H1 (cell line): Measurements from ENCODE around the gene DOCK9. TPM values are rescaled to one million over a fixed set of nuclear protein-coding genes. Genes with fewer than 3 reads are reported as not detected.
A peak's percentile ranks its signal among the peaks of the same experiment; 100 is the strongest.

Source experiments
- CTCF ChIA-PET: fragments of 300-600 bp; sonication (Branson Sonifier 250); formaldehyde crosslinking; loops from one replicate; lab custom pipeline; 2021; ENCODE audit not compliant: partially characterized antibody; lab: Charles Lee
- POLR2A ChIA-PET: fragments of 300-600 bp; sonication (Branson Sonifier 250); formaldehyde crosslinking; loops from one replicate; lab custom pipeline; 2021; ENCODE audit warnings: inconsistent platforms; ENCODE audit not compliant: partially characterized antibody; lab: Charles Lee
- DNase-seq, 2 experiments: peaks; one replicate each; pipeline versions ENCODE4 v3.0.0 to v3.0.0-alpha.2; 2010 to 2022; ENCODE audit warnings: low spot score in 2 of 2, low read depth in 1 of 2, mixed read lengths in 1 of 2
- FAIRE-seq: peaks from 2 replicates; lab custom pipeline; 2011; peaks lifted over from hg19 to GRCh38; lab: Jason Lieb, UNC
- H2AFZ ChIP-seq: 2 replicates; pipeline ENCODE4 v1.8.1; 2012; ENCODE audit warnings: low read length, inconsistent platforms
- H2AK5ac ChIP-seq: 2 replicates; pipeline ENCODE4 v1.6.1; 2013; ENCODE audit warnings: low read depth, low read length
- H2BK120ac ChIP-seq: replicated peaks from 2 replicates; pipeline ENCODE3; 2013; ENCODE audit warnings: low read depth, low read length, inconsistent platforms
- H2BK12ac ChIP-seq: 2 replicates; pipeline ENCODE4 v1.6.1; 2013; ENCODE audit warnings: low read depth, low read length
- H2BK15ac ChIP-seq: 2 replicates; pipeline ENCODE4 v1.6.1; 2013; ENCODE audit warnings: low read length
- H2BK20ac ChIP-seq: 2 replicates; pipeline ENCODE4 v1.6.1; 2013; ENCODE audit warnings: low read length
- H2BK5ac ChIP-seq: 2 replicates; pipeline ENCODE4 v1.6.1; 2013; ENCODE audit warnings: low read depth, low read length
- H3K14ac ChIP-seq: 2 replicates; pipeline ENCODE4 v1.6.1; 2013; ENCODE audit warnings: inconsistent platforms; ENCODE audit not compliant: insufficient read length
- H3K18ac ChIP-seq: 2 replicates; pipeline ENCODE4 v1.6.1; 2013; ENCODE audit warnings: low read length; ENCODE audit errors: extremely low read depth
- H3K23ac ChIP-seq: 2 replicates; pipeline ENCODE4 v1.6.1; 2013; ENCODE audit warnings: inconsistent platforms; ENCODE audit not compliant: insufficient read length
- H3K23me2 ChIP-seq: 2 replicates; pipeline ENCODE4 v1.6.1; 2013; ENCODE audit warnings: low read depth, low read length
- H3K27ac ChIP-seq: 2 replicates; pipeline ENCODE4 v1.6.1; 2011; ENCODE audit warnings: low read depth, low read length, inconsistent platforms
- H3K27me3 ChIP-seq, 4 experiments: replicated peaks in 1 of 4; 1 replicate in 1 of 4; 2 replicates in 3 of 4; pipeline versions ENCODE4 v1.6.1 to v1.8.1; 2011 to 2013; ENCODE audit warnings: low read length in 3 of 4, mild to moderate bottlenecking in 3 of 4, inconsistent platforms in 2 of 4, mixed read lengths in 2 of 4, moderate library complexity in 1 of 4; ENCODE audit not compliant: control insufficient read depth in 3 of 4, insufficient read depth in 3 of 4; ENCODE audit errors: extremely low read depth in 1 of 4
- H3K36me3 ChIP-seq, 4 experiments: 2 replicates each; pipeline versions ENCODE4 v1.6.1 to v1.8.1; 2011 to 2013; ENCODE audit warnings: mild to moderate bottlenecking in 4 of 4, low read length in 3 of 4, moderate library complexity in 2 of 4, control low read depth in 1 of 4, inconsistent platforms in 1 of 4; ENCODE audit not compliant: insufficient read depth in 4 of 4, control insufficient read depth in 2 of 4
- H3K4ac ChIP-seq: replicated peaks from 2 replicates; pipeline ENCODE3; 2013; ENCODE audit warnings: low read length, low read depth, mixed read lengths, inconsistent platforms; ENCODE audit not compliant: insufficient read length
- H3K4me1 ChIP-seq, 4 experiments: replicated peaks in 1 of 4; 1 replicate in 1 of 4; 2 replicates in 3 of 4; pipeline versions ENCODE4 v1.6.1 to v1.8.1; 2011 to 2013; ENCODE audit warnings: low read length in 3 of 4, inconsistent platforms in 2 of 4, mixed read lengths in 1 of 4; ENCODE audit not compliant: insufficient read depth in 4 of 4, control insufficient read depth in 3 of 4
- H3K4me2 ChIP-seq, 2 experiments: 2 replicates each; pipeline versions ENCODE4 v1.6.1 to v1.8.1; 2011 to 2013; ENCODE audit warnings: low read depth in 2 of 2, low read length in 2 of 2, control low read depth in 1 of 2, inconsistent platforms in 1 of 2, mild to moderate bottlenecking in 1 of 2; ENCODE audit not compliant: insufficient read depth in 1 of 2
- H3K4me3 ChIP-seq, 4 experiments: fragments of 200-600, 300-600 bp in 1 of 4; sonication (generic), shearing (Covaris generic), sonication (Bioruptor Twin) in 1 of 4; 2 replicates each; pipeline versions ENCODE4 v1.5.1 to v1.8.1; 2011 to 2016; ENCODE audit warnings: low read length in 4 of 4, low read depth in 3 of 4, control low read depth in 2 of 4, inconsistent platforms in 2 of 4, mild to moderate bottlenecking in 2 of 4, mixed read lengths in 1 of 4, moderate library complexity in 1 of 4; ENCODE audit not compliant: insufficient read depth in 2 of 4; ENCODE audit errors: extremely low read depth in 1 of 4
- H3K56ac ChIP-seq: replicated peaks from 2 replicates; pipeline ENCODE3; 2013; ENCODE audit warnings: low read depth, mild to moderate bottlenecking, mixed read lengths, low read length, inconsistent platforms; ENCODE audit not compliant: insufficient read length
- H3K79me1 ChIP-seq: 2 replicates; pipeline ENCODE4 v1.6.1; 2013; ENCODE audit warnings: low read depth, low read length, control low read depth
- H3K79me2 ChIP-seq, 2 experiments: 2 replicates each; pipeline versions ENCODE4 v1.6.1 to v1.8.1; 2012 to 2013; ENCODE audit warnings: low read length in 2 of 2, mild to moderate bottlenecking in 2 of 2, inconsistent platforms in 1 of 2; ENCODE audit not compliant: insufficient read depth in 2 of 2, control insufficient read depth in 1 of 2
- H3K9ac ChIP-seq, 4 experiments: replicated peaks in 1 of 4; 1 replicate in 1 of 4; 2 replicates in 3 of 4; pipeline versions ENCODE4 v1.6.1 to v1.8.1; 2011 to 2013; ENCODE audit warnings: low read depth in 3 of 4, low read length in 3 of 4, control low read depth in 2 of 4, mild to moderate bottlenecking in 2 of 4, moderate library complexity in 2 of 4, inconsistent platforms in 1 of 4; ENCODE audit errors: extremely low read depth in 1 of 4
- H3K9me3 ChIP-seq, 2 experiments: 2 replicates each; pipeline versions ENCODE4 v1.6.1 to v1.8.1; 2012 to 2013; ENCODE audit warnings: mild to moderate bottlenecking in 2 of 2, moderate library complexity in 2 of 2, control low read depth in 1 of 2, inconsistent platforms in 1 of 2, low read depth in 1 of 2, low read length in 1 of 2, mixed read lengths in 1 of 2; ENCODE audit not compliant: insufficient read depth in 2 of 2
- H4K20me1 ChIP-seq, 2 experiments: replicated peaks in 1 of 2; 2 replicates each; pipeline versions ENCODE3 to v1.8.1; 2011 to 2013; ENCODE audit warnings: inconsistent platforms in 2 of 2, low read length in 2 of 2, mild to moderate bottlenecking in 1 of 2; ENCODE audit not compliant: insufficient read depth in 2 of 2, control insufficient read depth in 1 of 2
- H4K5ac ChIP-seq: 2 replicates; pipeline ENCODE4 v1.6.1; 2013; ENCODE audit warnings: low read length, low read depth, mixed read lengths, inconsistent platforms; ENCODE audit not compliant: insufficient read length
- H4K8ac ChIP-seq: 2 replicates; pipeline ENCODE4 v1.8.0; 2013; ENCODE audit warnings: mild to moderate bottlenecking, moderate library complexity, low read length, inconsistent platforms; ENCODE audit not compliant: insufficient read depth; ENCODE audit errors: extremely low read depth
- H4K91ac ChIP-seq: replicated peaks from 2 replicates; pipeline ENCODE3; 2013; ENCODE audit warnings: low read length, mixed read lengths, inconsistent platforms; ENCODE audit not compliant: insufficient read length
- BRCA1 ChIP-seq: IDR thresholded peaks from 2 replicates; pipeline ENCODE4 v1.6.1; 2012; ENCODE audit warnings: low read depth, low read length, improper control_type of control experiment
- CBX8 ChIP-seq: fragments of 300-800, 300-1000 bp; sonication (generic); IDR thresholded peaks from 2 replicates; pipeline ENCODE4 v1.7.1; 2016; ENCODE audit warnings: low read depth, low read length, borderline replicate concordance
- CHD1 ChIP-seq: IDR thresholded peaks from 2 replicates; pipeline ENCODE4 v1.6.1; 2012; ENCODE audit warnings: low read depth, low read length, improper control_type of control experiment
- EP300 ChIP-seq, 2 experiments: IDR thresholded peaks; 1 replicate in 1 of 2; 2 replicates in 1 of 2; pipeline ENCODE4 v1.6.1; 2011 to 2012; ENCODE audit warnings: low read depth in 2 of 2, low read length in 2 of 2, mild to moderate bottlenecking in 2 of 2, borderline replicate concordance in 1 of 2, inconsistent platforms in 1 of 2, moderate library complexity in 1 of 2
- HDAC6 ChIP-seq: IDR thresholded peaks from one replicate; pipeline ENCODE4 v1.7.1; 2012; ENCODE audit warnings: low read depth, mild to moderate bottlenecking, inconsistent platforms, low read length, moderate library complexity
- RFX5 ChIP-seq: IDR thresholded peaks from 2 replicates; pipeline ENCODE4 v1.6.1; 2011; ENCODE audit warnings: low read depth, low read length, improper control_type of control experiment, borderline replicate concordance
- RXRA ChIP-seq: IDR thresholded peaks from 2 replicates; pipeline ENCODE4 v1.6.1; 2011; ENCODE audit warnings: low read depth, mild to moderate bottlenecking, low read length, moderate library complexity; ENCODE audit not compliant: insufficient read depth
- SIN3A ChIP-seq, 2 experiments: IDR thresholded peaks in 1 of 2; conservative IDR thresholded peaks in 1 of 2; 2 replicates each; pipeline ENCODE4 v1.6.1; 2011 to 2012; ENCODE audit warnings: low read length in 2 of 2, improper control_type of control experiment in 1 of 2, low read depth in 1 of 2, mild to moderate bottlenecking in 1 of 2
- SIX5 ChIP-seq: IDR thresholded peaks from 2 replicates; pipeline ENCODE4 v1.6.1; 2011; ENCODE audit warnings: mild to moderate bottlenecking, low read depth, low read length
- TEAD4 ChIP-seq: IDR thresholded peaks from 2 replicates; pipeline ENCODE4 v1.6.1; 2012; ENCODE audit warnings: low read depth, low read length, inconsistent platforms, mixed read lengths
- WGBS, 2 experiments: shearing (Covaris generic) in 1 of 2; methylation state at CpG; one replicate each; pipeline versions ENCODE4 v1.1.6 to v1.1.7; 2013 to 2015; ENCODE audit warnings: low lambda C conversion rate in 2 of 2, mixed read lengths in 2 of 2, inconsistent platforms in 1 of 2, low coverage in 1 of 2, missing lambda C conversion rate in 1 of 2; ENCODE audit not compliant: insufficient replicate concordance in 2 of 2, insufficient coverage in 1 of 2, insufficient read length in 1 of 2; ENCODE audit errors: extremely low coverage in 1 of 2, missing lambda C conversion rate in 1 of 2; 5-methylcytosine and 5-hydroxymethylcytosine counted together
- polyA plus RNA-seq, 7 experiments: library from polyadenylated mRNA; depleted of rRNA in 3 of 7; stranded (reverse) in 5 of 7; unstranded in 2 of 7; fragments of >200 nt in 5 of 7; fragments of 200-250 nt in 2 of 7; gene quantifications; 1 replicate in 5 of 7; 2 replicates in 1 of 7; 4 replicates in 1 of 7; pipeline versions ENCODE4 v1.2.1 to v1.2.3, GENCODE V29; 2011 to 2013; ENCODE audit warnings: missing spikeins in 2 of 7, mixed read lengths in 2 of 7
- total RNA-seq: library from RNA; stranded (reverse); fragmentation: NEBNext Ultra II Directional; extraction: Animal tissue kit (Norgen Biotek cat#: 25700); gene quantifications from 2 replicates; pipeline ENCODE4 v1.2.1, GENCODE V29; 2021
- TF ChIP-seq, protein P1 (sequence below): IDR thresholded peaks from 2 replicates; pipeline ENCODE4 v1.6.1; 2012; ENCODE audit warnings: low read length, inconsistent platforms
- TF ChIP-seq, protein P2 (sequence below): IDR thresholded peaks from 2 replicates; pipeline ENCODE4 v1.6.1; 2011; ENCODE audit warnings: low read depth, mild to moderate bottlenecking, low read length; ENCODE audit not compliant: insufficient read depth

Gene DOCK9
- total and polyA plus RNA-seq, 2 of the 8 experiments (the other 6 are each of a cell fraction or from before 2014, with no cell fraction given) = 21.6 to 31.5 TPM

DNA sequence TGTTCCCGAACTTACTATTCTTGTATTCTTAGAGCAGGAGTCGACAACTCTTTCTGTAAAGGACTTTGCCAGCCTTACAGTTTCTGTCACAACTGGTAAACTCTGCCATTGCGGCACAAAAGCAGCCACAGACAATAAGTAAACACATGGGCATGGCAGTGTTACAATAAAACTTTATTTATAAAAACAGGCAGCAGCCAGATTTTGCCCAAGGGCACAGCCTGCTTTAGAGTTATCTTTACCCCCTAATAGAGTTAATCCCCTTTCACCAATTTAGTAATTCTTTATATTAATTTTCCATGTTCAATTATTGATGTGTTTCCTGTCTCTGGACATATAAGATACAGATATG is 19.4 kb downstream of the DOCK9 start:
- H3K79me1 ChIP-seq = no peaks in the 10 kb centered on the region
- H2BK5ac ChIP-seq = no peak overlapping the region
- H3K79me2 ChIP-seq = no peaks in the 10 kb centered on the region
- no peak overlapping the region for H3K27ac ChIP-seq
- no peak overlapping the region for H3K4me2 ChIP-seq
- no peak overlapping the region for H2BK120ac ChIP-seq
- H2AFZ ChIP-seq = no peak overlapping the region
- H2AK5ac ChIP-seq = no peak overlapping the region
- whole genome bisulfite sequencing, 2 experiments = 93% methylated on average over 3 of the region's 3 CpGs; no CpG with 5 or more reads in 1 of the 2 experiments
- H3K14ac ChIP-seq = no peak overlapping the region
- no peak overlapping the region for H3K9ac ChIP-seq
- H3K9me3 ChIP-seq = no peaks in the 10 kb centered on the region
- H4K5ac ChIP-seq = no peak overlapping the region
- CTCF ChIA-PET = interaction anchor here (0.6 to 0.8 kb wide), 3 partner anchors 32 to 131 kb away, joined by 3 read pairs; no protein-coding TSS in a partner anchor
- FAIRE-seq (no peak), DNase-seq (peak in 1 of 2 experiments; percentile 26)
- H4K8ac ChIP-seq = no peak overlapping the region
- H3K4me3 ChIP-seq = no peak overlapping the region
- no peak overlapping the region for H3K56ac ChIP-seq
- H4K20me1 ChIP-seq = no peaks in the 10 kb centered on the region
- no peak overlapping the region for H2BK12ac ChIP-seq
- H4K91ac ChIP-seq = no peak overlapping the region
- no peak overlapping the region for H3K18ac ChIP-seq
- peaks cover 0 to 7% (median 3%) of the 10 kb centered on the region in 4 experiments; a peak in 4 of 7 replicates for H3K4me1 ChIP-seq
- no peak overlapping the region for H2BK15ac ChIP-seq
- H2BK20ac ChIP-seq = no peak overlapping the region
- H3K23ac ChIP-seq = no peak overlapping the region
- H3K27me3 ChIP-seq = peaks cover 0 to 2% (median 0%) of the 10 kb centered on the region in 4 experiments; a peak in 1 of 7 replicates
- H3K36me3 ChIP-seq = no peaks in the 10 kb centered on the region
- POLR2A ChIA-PET = no interaction called here
- no peaks in the 10 kb centered on the region for H3K23me2 ChIP-seq
- H3K4ac ChIP-seq = no peak overlapping the region
- TF ChIP-seq CHD1 (no peak), EP300 (IDR thresholded peaks at IDR 0.05; ENCODE audit: borderline replicate concordance in 1 of 2, low read depth in 2 of 2, low read length in 2 of 2) (no peak), SIX5 (no peak), TEAD4 (no peak), RXRA (no peak), SIN3A (conservative IDR thresholded peaks at IDR 0.05 in 1 of 2, IDR thresholded peaks at IDR 0.05 in 1 of 2; ENCODE audit: low read depth in 1 of 2, low read length in 2 of 2) (no peak), RFX5 (no peak), BRCA1 (no peak), CBX8 (no peak), HDAC6 (no peak)
- TF ChIP-seq, protein P1, sequence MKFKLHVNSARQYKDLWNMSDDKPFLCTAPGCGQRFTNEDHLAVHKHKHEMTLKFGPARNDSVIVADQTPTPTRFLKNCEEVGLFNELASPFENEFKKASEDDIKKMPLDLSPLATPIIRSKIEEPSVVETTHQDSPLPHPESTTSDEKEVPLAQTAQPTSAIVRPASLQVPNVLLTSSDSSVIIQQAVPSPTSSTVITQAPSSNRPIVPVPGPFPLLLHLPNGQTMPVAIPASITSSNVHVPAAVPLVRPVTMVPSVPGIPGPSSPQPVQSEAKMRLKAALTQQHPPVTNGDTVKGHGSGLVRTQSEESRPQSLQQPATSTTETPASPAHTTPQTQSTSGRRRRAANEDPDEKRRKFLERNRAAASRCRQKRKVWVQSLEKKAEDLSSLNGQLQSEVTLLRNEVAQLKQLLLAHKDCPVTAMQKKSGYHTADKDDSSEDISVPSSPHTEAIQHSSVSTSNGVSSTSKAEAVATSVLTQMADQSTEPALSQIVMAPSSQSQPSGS = no peak
- TF ChIP-seq, protein P2, sequence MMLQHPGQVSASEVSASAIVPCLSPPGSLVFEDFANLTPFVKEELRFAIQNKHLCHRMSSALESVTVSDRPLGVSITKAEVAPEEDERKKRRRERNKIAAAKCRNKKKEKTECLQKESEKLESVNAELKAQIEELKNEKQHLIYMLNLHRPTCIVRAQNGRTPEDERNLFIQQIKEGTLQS = no peak
